Activated CD8-positive, alpha-beta T cell treated with anti-CD3 and anti-CD28 coated beads for 36 hours (primary cell): ENCODE measurements around the gene PARP12. TPM values are rescaled to one million over a fixed set of nuclear protein-coding genes. Genes with fewer than 3 reads are reported as not detected.

Experiments used
- ATAC-seq: fragments of 200-7000 bp; cut with Tn5 transposase; one replicate; pipeline ENCODE4 v1.10.0; 2021; ENCODE audit warnings: mild to moderate bottlenecking, moderate library complexity
- CTCF ChIA-PET: fragments of 350-600 bp; sonication (Branson Sonifier 250); formaldehyde crosslinking; loops from one replicate; lab custom pipeline; 2021; ENCODE audit warnings: antibody characterized with exemption; lab: Charles Lee
- POLR2A ChIA-PET: fragments of 350-600 bp; sonication (Branson Sonifier 250); formaldehyde crosslinking; loops from one replicate; lab custom pipeline; 2021; ENCODE audit warnings: antibody characterized with exemption; lab: Charles Lee
- DNase-seq: peaks from one replicate; pipeline ENCODE4 v3.0.0-alpha.2; 2020
- H3K27ac Mint-ChIP-seq: one replicate; pipeline ENCODE4 v1.8.0; 2021; ENCODE audit warnings: mild to moderate bottlenecking, mixed read lengths
- H3K27me3 Mint-ChIP-seq: one replicate; pipeline ENCODE4 v1.8.0; 2021; ENCODE audit warnings: mixed read lengths
- H3K36me3 Mint-ChIP-seq: one replicate; pipeline ENCODE4 v1.8.0; 2021; ENCODE audit warnings: low read depth, mixed read lengths
- H3K4me1 Mint-ChIP-seq: one replicate; pipeline ENCODE4 v1.8.0; 2021; ENCODE audit warnings: low read depth, mixed read lengths
- H3K4me3 Mint-ChIP-seq: one replicate; pipeline ENCODE4 v1.8.0; 2021; ENCODE audit warnings: mild to moderate bottlenecking, moderate library complexity, mixed read lengths
- H3K9me3 Mint-ChIP-seq: one replicate; pipeline ENCODE4 v1.8.0; 2021; ENCODE audit warnings: mixed read lengths
- CTCF ChIP-seq: fragments of 200-600 bp; IDR thresholded peaks from one replicate; pipeline ENCODE4 v1.8.0; 2022; ENCODE audit warnings: antibody characterized with exemption, mild to moderate bottlenecking
- intact Hi-C: fragments of 100-400 bp; cut with micrococcal nuclease; formaldehyde crosslinking; loops from one replicate; pipeline ENCODE4 v1.10.0; 2022
- total RNA-seq, 2 experiments: library from RNA; stranded (reverse); gene quantifications; one replicate each; pipeline ENCODE4 v1.2.3, GENCODE V29; 2021

Gene PARP12
- total RNA-seq, 2 experiments from 2014 or later = 29.5 to 29.9 TPM

- ATAC-seq (no peak), DNase-seq (peak; percentile 44)
- Mint-ChIP-seq H3K4me3 (no peak overlapping the region), H3K27ac (no peak overlapping the region), H3K9me3 (no peaks in the 10 kb centered on the region), H3K4me1 (no peaks in the 10 kb centered on the region), H3K27me3 (no peaks in the 10 kb centered on the region), H3K36me3 (no peaks in the 10 kb centered on the region)
- POLR2A ChIA-PET = no interaction called here
- CTCF ChIA-PET = interaction anchor here (0.6 to 9.3 kb wide), 12 partner anchors 10 to 971 kb away, joined by 3 to 84 read pairs (median 9); partner anchors contain the start of gene CLEC2L
- intact Hi-C loops = loop anchor here (2.0 to 5.0 kb wide), 3 partner anchors 227 to 402 kb away; partner anchors contain the start of gene HIPK2
- TF ChIP-seq CTCF = peak; percentile 59
Observed at GRCh38 chr7:140003913-140004382, 58.8 kb downstream of the PARP12 start.

GRCh38 chr7:140000666-140001268, 62.0 kb downstream of the PARP12 start:
- no peak for DNase-seq
- no peak overlapping the region for H3K27ac Mint-ChIP-seq
- H3K9me3 Mint-ChIP-seq = no peaks in the 10 kb centered on the region
- ATAC-seq = no peak
- H3K36me3 Mint-ChIP-seq = no peaks in the 10 kb centered on the region
- no peaks in the 10 kb centered on the region for H3K4me1 Mint-ChIP-seq
- ChIA-PET POLR2A (no interaction called here), CTCF (interaction anchor here (0.7 to 9.3 kb wide), 10 partner anchors 12 to 435 kb away, joined by 3 to 84 read pairs (median 6); no protein-coding TSS in a partner anchor)
- intact Hi-C loops = loop anchor here (5.0 kb wide), 2 partner anchors 223 to 398 kb away; partner anchors contain the start of gene HIPK2
- H3K4me3 Mint-ChIP-seq = no peak overlapping the region
- H3K27me3 Mint-ChIP-seq = no peaks in the 10 kb centered on the region
- no peak for TF ChIP-seq CTCF

GRCh38 chr7:139999516-139999915, 63.2 kb downstream of the PARP12 start:
- H3K9me3 Mint-ChIP-seq = no peaks in the 10 kb centered on the region
- CTCF ChIA-PET = interaction anchor here (0.8 to 2.8 kb wide), 3 partner anchors 354 to 397 kb away, joined by 4 to 13 read pairs (median 9); no protein-coding TSS in a partner anchor
- intact Hi-C loops = no loop called here
- no peak for TF ChIP-seq CTCF
- POLR2A ChIA-PET = no interaction called here
- DNase-seq (no peak), ATAC-seq (no peak)
- H3K27me3 Mint-ChIP-seq = no peaks in the 10 kb centered on the region
- H3K36me3 Mint-ChIP-seq = no peaks in the 10 kb centered on the region
- no peaks in the 10 kb centered on the region for H3K4me1 Mint-ChIP-seq
- no peak overlapping the region for H3K27ac Mint-ChIP-seq
- H3K4me3 Mint-ChIP-seq = no peak overlapping the region

- Mint-ChIP-seq H3K4me1 (no peaks in the 10 kb centered on the region), H3K4me3 (no peak overlapping the region), H3K36me3 (no peaks in the 10 kb centered on the region), H3K9me3 (no peaks in the 10 kb centered on the region), H3K27ac (no peak overlapping the region), H3K27me3 (no peaks in the 10 kb centered on the region)
- ChIA-PET CTCF (interaction anchor here (0.8 to 2.8 kb wide), 6 partner anchors 10 to 396 kb away, joined by 3 to 13 read pairs (median 4); no protein-coding TSS in a partner anchor), POLR2A (no interaction called here)
- TF ChIP-seq CTCF = no peak
- intact Hi-C loops = no loop called here
- no peak for ATAC-seq
- DNase-seq = no peak
Observed at GRCh38 chr7:139998572-139998971, 64.2 kb downstream of the PARP12 start.
